Measurements from ENCODE around the gene RSRC1. TPM values are rescaled to one million over a fixed set of nuclear protein-coding genes. Genes with fewer than 3 reads are reported as not detected.

Gene RSRC1
- total and polyA plus RNA-seq, 11 donors: 9.5 to 24.9 (median 21.3) TPM

DNA sequence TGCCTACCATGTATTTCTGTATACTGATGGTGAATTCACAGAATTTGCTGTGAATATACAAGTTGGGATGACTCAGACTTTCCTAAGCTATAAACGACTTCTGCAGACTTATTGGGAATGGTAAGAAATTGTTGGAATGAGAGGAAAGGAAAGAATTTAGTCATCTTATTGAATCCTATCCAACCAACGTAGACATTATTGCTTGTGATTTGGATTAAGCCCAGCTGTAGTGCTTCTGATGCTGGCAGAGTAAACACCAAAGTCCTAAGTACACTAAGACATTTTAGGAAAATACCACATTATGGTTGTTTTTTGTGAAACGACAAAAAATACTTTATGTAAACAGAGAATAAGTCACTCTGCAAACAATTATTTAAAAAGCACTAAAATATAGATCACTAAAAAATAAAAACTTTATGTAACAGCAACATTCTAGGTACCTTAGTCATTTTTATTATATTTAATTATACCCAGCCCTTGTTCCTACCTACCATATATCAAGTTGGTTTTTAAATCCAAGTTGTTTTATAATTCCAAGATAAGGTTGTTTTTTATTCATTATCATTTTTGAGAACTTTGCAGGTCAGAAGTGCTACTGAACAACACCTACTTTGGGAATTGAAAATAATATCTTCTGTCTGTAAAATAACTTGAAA lies 361.9 kb downstream of the RSRC1 start:
- no peaks in the 10 kb centered on the region for H3K9me3 ChIP-seq
- H3K27ac ChIP-seq: no peak overlapping the region
- no peaks in the 10 kb centered on the region for H3K36me3 ChIP-seq
- peaks cover 0 to 3% (median 0%) of the 10 kb centered on the region in 12 donors for H3K4me1 ChIP-seq
- H3K4me3 ChIP-seq: no peak overlapping the region
- DNase-seq: no peak
- no peak for ATAC-seq
- intact Hi-C loops (cut with DNase I): no loop called here
- TF ChIP-seq CTCF (IDR thresholded peaks at IDR 0.05) (no peak), POLR2A (IDR thresholded peaks at IDR 0.05) (no peak)
- 41 to 53% (median 47%) methylated on average over 3 of the region's 3 CpGs for WGBS, 4 donors
- H3K27me3 ChIP-seq: no peaks in the 10 kb centered on the region

- 96 to 98% (median 96%) methylated on average over 2 of the region's 2 CpGs for whole genome bisulfite sequencing, 4 donors
- ATAC-seq (no peak), DNase-seq (no peak)
- intact Hi-C loops (cut with DNase I): no loop called here
- Histone ChIP-seq H3K36me3 (no peaks in the 10 kb centered on the region), H3K27me3 (no peaks in the 10 kb centered on the region), H3K27ac (no peak overlapping the region), H3K4me1 (peaks cover 0 to 4% (median 0%) of the 10 kb centered on the region in 12 donors), H3K4me3 (no peak overlapping the region), H3K9me3 (no peaks in the 10 kb centered on the region)
- TF ChIP-seq CTCF (IDR thresholded peaks at IDR 0.05) (no peak), POLR2A (IDR thresholded peaks at IDR 0.05) (no peak)
Measured at GRCh38 chr3:158479051-158479450, 369.2 kb downstream of the RSRC1 start.

GRCh38 chr3:158483701-158484235 lies 373.9 kb downstream of the RSRC1 start:
- no peaks in the 10 kb centered on the region for H3K9me3 ChIP-seq
- H3K36me3 ChIP-seq: no peaks in the 10 kb centered on the region
- no peak for TF ChIP-seq POLR2A (IDR thresholded peaks at IDR 0.05)
- TF ChIP-seq CTCF (IDR thresholded peaks at IDR 0.05): no peak
- H3K4me1 ChIP-seq: peaks cover 0 to 13% (median 1%) of the 10 kb centered on the region in 12 donors
- no peak for DNase-seq
- WGBS, 4 donors: 64 to 67% (median 65%) methylated on average over 7 of the region's 7 CpGs
- ATAC-seq: no peak
- H3K4me3 ChIP-seq: no peak overlapping the region
- H3K27me3 ChIP-seq: no peaks in the 10 kb centered on the region
- intact Hi-C loops (cut with DNase I): no loop called here
- H3K27ac ChIP-seq: no peak overlapping the region

- Histone ChIP-seq H3K27ac (no peak overlapping the region), H3K27me3 (no peaks in the 10 kb centered on the region), H3K9me3 (no peaks in the 10 kb centered on the region), H3K4me3 (no peak overlapping the region), H3K36me3 (no peaks in the 10 kb centered on the region), H3K4me1 (peaks cover 0 to 13% (median 2%) of the 10 kb centered on the region in 12 donors)
- DNase-seq (no peak), ATAC-seq (peak; percentile 39 to 83 (median 72))
- intact Hi-C loops (cut with DNase I): no loop called here
- TF ChIP-seq POLR2A (IDR thresholded peaks at IDR 0.05) (no peak), CTCF (IDR thresholded peaks at IDR 0.05) (no peak)
Measured at GRCh38 chr3:158486200-158486599, 376.3 kb downstream of the RSRC1 start.
